Pancreas (tissue), 10 donors: ENCODE measurements around the gene ABCA3. TPM values are rescaled to one million over a fixed set of nuclear protein-coding genes. Genes with fewer than 3 reads are reported as not detected.

Experiments used
- ATAC-seq, 4 donors: fragments of 200-7000 bp; cut with Tn5 transposase; one replicate each; pipeline versions ENCODE4 v1.8.0 to v1.9.1; 2020; ENCODE audit warnings: mild to moderate bottlenecking in 4 of 4, moderate library complexity in 4 of 4
- DNase-seq, 6 donors: peaks; one replicate each; pipeline ENCODE4 v3.0.0-alpha.2; 2020
- FAIRE-seq: peaks from 2 replicates; lab custom pipeline; 2012; peaks lifted over from hg19 to GRCh38; lab: Jason Lieb, UNC
- H3K27ac ChIP-seq, 4 donors: fragments of 200-600 bp; sonication (generic); 1 replicate in 3 of 4; 2 replicates in 1 of 4; pipeline versions ENCODE4 v1.5.0 to v1.8.0; 2020
- H3K27me3 ChIP-seq, 4 donors: fragments of 200-600 bp; one replicate each; pipeline ENCODE4 v1.8.0; 2021
- H3K36me3 ChIP-seq, 3 donors: fragments of 200-600 bp; sonication (generic) in 1 of 3; one replicate each; pipeline versions ENCODE4 v1.5.0 to v1.8.0; 2020 to 2021
- H3K4me1 ChIP-seq, 3 donors: fragments of 200-600 bp; one replicate each; pipeline ENCODE4 v1.8.0; 2021
- H3K4me3 ChIP-seq, 4 donors: fragments of 200-600 bp; sonication (generic) in 2 of 4; one replicate each; pipeline versions ENCODE4 v1.5.0 to v1.8.0; 2020 to 2021
- H3K9me3 ChIP-seq, 4 donors: fragments of 200-600 bp; one replicate each; pipeline ENCODE4 v1.8.0; 2021
- WGBS, 2 donors: extraction: QIAGEN DNeasy Blood & Tissue Kit; methylation state at CpG; one replicate each; pipeline ENCODE4 v1.1.7; 2013; 5-methylcytosine and 5-hydroxymethylcytosine counted together
- intact Hi-C, 3 donors: fragments of 100-400 bp; cut with DNase I; formaldehyde crosslinking; loops; one replicate each; pipeline versions ENCODE4 v1.11.1 to v1.14.2; 2022
- polyA plus RNA-seq, 2 donors: library from polyadenylated mRNA; stranded (reverse); fragments of 200-250 nt; gene quantifications; one replicate each; pipeline ENCODE4 v1.2.3, GENCODE V29; 2013
- total RNA-seq, 6 donors: library from RNA; stranded (reverse); fragmentation: NEBNext Ultra II Directional in 4 of 6; extraction: Animal tissue kit (Norgen Biotek cat#: 25700) in 4 of 6; gene quantifications; one replicate each; pipeline versions ENCODE4 v1.2.1 to v1.2.4, GENCODE V29; 2021 to 2023
- TF ChIP-seq, protein P1 (sequence below), 4 donors: fragments of 200-600 bp; sonication (generic) in 3 of 4; IDR thresholded peaks; one replicate each; pipeline versions ENCODE4 v1.5.0 to v1.8.0; 2021; ENCODE audit warnings: antibody characterized with exemption in 4 of 4
- donor health status: healthy with polysubstance abuse.
- donor health status: DM: no; HTN: no; CAD: no; lungs with moderate emphysema.
- donor health status: DM: no; HTN: no; CAD: no.
- donor health status: control.
- donor health status: control.
- donor health status: Bipolar disorder and iron deficiency.
- donor health status: DM: yes; HTN: yes; CAD: no.
- donor health status: DM: no; HTN: no; CAD: no.
- donor health status: DM: no; HTN: no; CAD: no.
- donor health status: DM: yes; HTN: yes; CAD: no.

Gene ABCA3
- total and polyA plus RNA-seq, 8 donors: 12.7 to 26.5 (median 18.0) TPM

DNA sequence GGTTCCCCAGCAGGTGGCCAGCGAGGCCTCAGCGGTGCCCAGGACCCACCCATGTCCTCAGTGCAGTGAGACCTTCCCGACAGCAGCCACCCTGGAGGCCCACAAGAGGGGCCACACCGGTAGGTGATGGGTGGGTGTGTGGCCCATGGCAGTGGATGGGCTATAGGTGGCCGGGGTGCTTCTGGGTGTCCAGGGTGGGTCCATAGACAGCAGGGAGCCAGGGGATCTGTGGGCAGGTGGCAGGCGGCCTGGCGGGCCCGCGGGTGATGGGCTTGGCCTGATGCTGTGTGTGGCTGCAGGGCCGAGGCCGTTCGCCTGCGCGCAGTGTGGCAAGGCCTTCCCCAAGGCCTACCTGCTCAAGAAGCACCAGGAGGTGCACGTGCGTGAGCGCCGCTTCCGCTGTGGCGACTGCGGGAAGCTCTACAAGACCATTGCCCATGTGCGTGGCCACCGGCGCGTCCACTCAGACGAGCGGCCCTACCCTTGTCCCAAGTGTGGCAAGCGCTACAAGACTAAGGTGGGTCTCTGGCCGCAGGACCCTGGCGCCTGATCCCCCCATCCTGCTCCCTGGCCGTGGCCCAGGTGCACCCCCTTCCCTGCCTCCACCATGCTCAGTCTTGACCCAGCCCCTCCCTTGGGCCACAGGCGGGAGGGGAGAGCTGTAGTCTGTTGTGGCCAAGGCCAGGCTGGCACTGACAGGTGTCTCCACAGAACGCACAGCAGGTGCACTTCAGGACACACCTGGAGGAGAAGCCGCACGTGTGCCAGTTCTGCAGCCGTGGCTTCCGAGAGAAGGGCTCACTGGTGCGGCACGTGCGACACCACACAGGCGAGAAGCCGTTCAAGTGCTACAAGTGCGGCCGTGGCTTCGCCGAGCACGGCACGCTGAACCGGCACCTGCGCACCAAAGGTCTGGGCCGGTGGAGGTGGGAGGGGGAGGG, 106.4 kb downstream of the ABCA3 start:
- no peak for FAIRE-seq
- H3K27ac ChIP-seq: no peak overlapping the region
- ATAC-seq: no peak
- peaks cover 0 to 6% (median 0%) of the 10 kb centered on the region in 3 donors for H3K4me1 ChIP-seq
- H3K36me3 ChIP-seq: peaks cover 4 to 45% (median 31%) of the 10 kb centered on the region in 3 donors
- TF ChIP-seq, protein P1, sequence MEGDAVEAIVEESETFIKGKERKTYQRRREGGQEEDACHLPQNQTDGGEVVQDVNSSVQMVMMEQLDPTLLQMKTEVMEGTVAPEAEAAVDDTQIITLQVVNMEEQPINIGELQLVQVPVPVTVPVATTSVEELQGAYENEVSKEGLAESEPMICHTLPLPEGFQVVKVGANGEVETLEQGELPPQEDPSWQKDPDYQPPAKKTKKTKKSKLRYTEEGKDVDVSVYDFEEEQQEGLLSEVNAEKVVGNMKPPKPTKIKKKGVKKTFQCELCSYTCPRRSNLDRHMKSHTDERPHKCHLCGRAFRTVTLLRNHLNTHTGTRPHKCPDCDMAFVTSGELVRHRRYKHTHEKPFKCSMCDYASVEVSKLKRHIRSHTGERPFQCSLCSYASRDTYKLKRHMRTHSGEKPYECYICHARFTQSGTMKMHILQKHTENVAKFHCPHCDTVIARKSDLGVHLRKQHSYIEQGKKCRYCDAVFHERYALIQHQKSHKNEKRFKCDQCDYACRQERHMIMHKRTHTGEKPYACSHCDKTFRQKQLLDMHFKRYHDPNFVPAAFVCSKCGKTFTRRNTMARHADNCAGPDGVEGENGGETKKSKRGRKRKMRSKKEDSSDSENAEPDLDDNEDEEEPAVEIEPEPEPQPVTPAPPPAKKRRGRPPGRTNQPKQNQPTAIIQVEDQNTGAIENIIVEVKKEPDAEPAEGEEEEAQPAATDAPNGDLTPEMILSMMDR (IDR thresholded peaks at IDR 0.05): no peak
- intact Hi-C loops: no loop called here
- WGBS, 2 donors: 94 to 97% methylated on average over 48 to 51 of the region's 51 CpGs
- H3K4me3 ChIP-seq: no peak overlapping the region
- peak in 1 of 6 donors; percentile 71 for DNase-seq
- H3K9me3 ChIP-seq: no peaks in the 10 kb centered on the region
- no peaks in the 10 kb centered on the region for H3K27me3 ChIP-seq

DNA sequence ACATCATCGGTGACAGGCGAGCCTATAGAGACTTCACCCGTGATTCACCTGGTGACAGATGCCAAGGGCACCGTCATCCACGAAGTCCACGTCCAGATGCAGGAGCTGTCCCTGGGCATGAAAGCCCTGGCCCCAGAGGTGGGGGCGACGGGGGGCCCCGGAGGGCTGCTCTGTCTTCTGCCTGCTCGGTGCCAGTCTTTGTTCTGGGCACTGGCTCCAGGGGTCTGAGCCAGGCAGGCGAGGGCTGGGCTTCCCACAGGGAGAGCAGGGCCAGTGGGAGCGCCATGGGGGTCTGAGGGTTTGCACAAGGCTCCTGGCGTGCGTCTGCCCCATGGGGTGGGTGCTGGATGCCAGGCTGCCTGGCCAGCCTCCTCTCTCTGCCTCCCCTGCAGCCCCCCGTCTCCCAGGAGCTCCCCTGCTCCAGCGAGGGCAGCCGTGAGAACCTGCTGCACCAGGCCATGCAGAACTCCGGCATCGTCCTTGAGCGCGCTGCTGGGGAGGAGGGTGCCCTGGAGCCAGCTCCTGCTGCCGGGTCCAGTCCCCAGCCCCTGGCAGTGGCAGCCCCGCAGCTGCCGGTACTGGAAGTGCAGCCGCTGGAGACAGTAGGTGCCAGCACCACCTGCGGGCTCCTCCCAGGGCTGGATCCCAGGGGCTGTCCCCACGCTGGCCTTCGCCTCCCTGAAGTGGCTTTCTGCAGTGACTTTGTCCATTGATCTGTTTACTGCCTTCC, 107.3 kb downstream of the ABCA3 start:
- no peak for ATAC-seq
- no peak for FAIRE-seq
- TF ChIP-seq, protein P1 (IDR thresholded peaks at IDR 0.05): no peak
- Histone ChIP-seq H3K27me3 (no peaks in the 10 kb centered on the region), H3K4me1 (peaks cover 0 to 6% (median 0%) of the 10 kb centered on the region in 3 donors), H3K27ac (no peak overlapping the region), H3K9me3 (no peaks in the 10 kb centered on the region), H3K36me3 (peaks cover 4 to 50% (median 31%) of the 10 kb centered on the region in 3 donors), H3K4me3 (no peak overlapping the region)
- peak in 1 of 6 donors; percentile 70 for DNase-seq
- intact Hi-C loops: no loop called here
- 92 to 96% methylated on average over 28 of the region's 28 CpGs for WGBS, 2 donors

DNA sequence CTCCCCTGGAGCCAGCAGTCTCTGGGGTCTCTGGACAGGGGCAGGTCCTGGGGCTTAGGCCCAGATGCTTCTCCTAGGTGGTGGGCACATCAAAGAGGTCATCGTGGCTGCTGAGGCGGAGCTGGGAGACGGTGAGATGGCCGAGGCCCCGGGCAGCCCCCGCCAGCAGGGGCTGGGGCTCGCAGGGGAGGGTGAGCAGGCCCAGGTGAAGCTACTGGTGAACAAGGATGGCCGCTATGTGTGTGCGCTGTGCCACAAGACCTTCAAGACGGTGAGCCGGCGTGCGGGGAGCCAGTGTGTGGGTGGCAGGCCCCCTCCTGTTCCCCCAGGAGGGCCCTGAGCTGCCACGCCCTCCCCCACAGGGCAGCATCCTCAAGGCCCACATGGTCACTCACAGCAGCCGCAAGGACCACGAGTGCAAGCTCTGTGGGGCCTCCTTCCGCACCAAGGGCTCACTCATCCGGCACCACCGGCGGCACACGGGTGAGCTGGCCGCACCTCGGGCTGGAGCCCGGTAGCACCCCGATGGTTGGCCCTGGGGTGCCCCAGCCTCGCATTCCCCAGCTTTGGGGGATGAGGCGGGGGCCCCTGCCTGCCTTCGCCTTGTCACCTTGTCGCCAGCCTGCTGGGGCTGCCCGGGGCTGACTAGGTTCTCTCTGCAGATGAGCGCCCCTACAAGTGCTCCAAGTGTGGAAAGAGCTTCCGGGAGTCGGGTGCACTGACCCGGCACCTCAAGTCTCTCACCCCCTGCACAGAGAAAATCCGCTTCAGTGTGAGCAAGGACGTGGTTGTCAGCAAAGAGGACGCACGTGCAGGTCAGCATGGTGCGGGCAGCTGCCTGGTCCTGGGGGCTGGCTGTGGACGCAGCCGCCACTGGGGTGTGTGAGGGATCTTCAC, 108.2 kb downstream of the ABCA3 start:
- no peaks in the 10 kb centered on the region for H3K27me3 ChIP-seq
- H3K4me3 ChIP-seq: no peak overlapping the region
- TF ChIP-seq, protein P1 (IDR thresholded peaks at IDR 0.05): no peak
- H3K9me3 ChIP-seq: no peaks in the 10 kb centered on the region
- peaks cover 4 to 50% (median 31%) of the 10 kb centered on the region in 3 donors for H3K36me3 ChIP-seq
- intact Hi-C loops: no loop called here
- DNase-seq (peak in 1 of 6 donors; percentile 63), FAIRE-seq (no peak), ATAC-seq (no peak)
- no peak overlapping the region for H3K27ac ChIP-seq
- WGBS, 2 donors: 93% methylated on average over 40 to 41 of the region's 41 CpGs
- H3K4me1 ChIP-seq: peaks cover 0 to 6% (median 0%) of the 10 kb centered on the region in 3 donors

DNA sequence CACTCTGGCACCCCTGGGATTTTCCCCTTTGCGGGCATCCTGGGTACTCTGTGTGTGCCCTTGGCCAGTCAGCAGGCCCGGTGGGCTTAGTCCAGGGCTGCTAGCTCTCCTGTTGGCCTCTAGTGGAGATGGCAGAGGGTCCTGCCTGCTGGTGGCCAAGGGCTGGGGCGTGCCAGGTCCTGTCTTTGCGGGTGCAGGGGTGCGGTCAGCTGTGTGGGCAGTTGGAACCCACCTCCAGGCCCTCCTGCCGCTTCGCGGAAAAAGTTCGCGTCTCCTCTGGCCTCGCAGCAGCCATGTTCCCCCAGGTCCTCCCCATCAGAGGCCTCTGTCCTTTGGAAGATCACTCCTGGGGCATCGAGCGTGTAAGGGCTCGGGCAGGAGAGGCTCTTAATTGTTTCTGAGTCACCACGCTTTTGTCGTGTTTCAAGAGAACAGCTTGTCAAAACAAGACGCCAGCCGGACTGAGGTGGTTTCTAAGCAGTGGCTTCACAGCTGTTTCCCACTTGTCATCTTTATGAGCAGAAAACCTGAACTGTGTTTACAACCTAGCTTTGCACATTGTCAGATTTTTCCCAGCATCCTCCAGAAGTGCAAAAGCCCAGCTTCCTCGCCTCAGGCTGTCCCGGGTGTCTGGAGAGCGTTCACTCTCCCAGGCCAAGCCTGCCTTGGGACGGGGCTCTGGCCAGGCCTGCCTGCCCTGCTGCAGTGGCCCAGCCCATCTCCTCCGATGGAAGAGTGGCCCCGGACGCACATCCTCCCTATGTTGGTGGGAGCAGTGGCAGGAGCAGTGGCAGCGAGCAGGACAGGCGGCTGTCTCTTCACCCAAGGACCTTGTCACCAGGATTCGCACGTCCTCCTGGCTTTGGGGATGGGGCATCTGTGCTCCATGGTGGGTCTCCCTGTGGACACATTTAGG, 109.3 kb downstream of the ABCA3 start:
- TF ChIP-seq, protein P1 (IDR thresholded peaks at IDR 0.05): no peak
- DNase-seq (no peak), ATAC-seq (peak in 2 of 4 donors; percentile 25 to 49), FAIRE-seq (no peak)
- Histone ChIP-seq H3K36me3 (peaks cover 4 to 50% (median 31%) of the 10 kb centered on the region in 3 donors), H3K9me3 (no peaks in the 10 kb centered on the region), H3K4me1 (no peaks in the 10 kb centered on the region), H3K27me3 (no peaks in the 10 kb centered on the region), H3K4me3 (no peak overlapping the region), H3K27ac (no peak overlapping the region)
- WGBS, 2 donors: 90 to 91% methylated on average over 29 of the region's 29 CpGs
- intact Hi-C loops: no loop called here
